ENCODE measurements around the gene MDM4. TPM values are rescaled to one million over a fixed set of nuclear protein-coding genes. Genes with fewer than 3 reads are reported as not detected.

The MDM4 gene
- total and polyA plus RNA-seq, 2 donors (not counting 3 experiments of a cell fraction or from before 2014, with no cell fraction given): 11.7 to 67.0 TPM

DNA sequence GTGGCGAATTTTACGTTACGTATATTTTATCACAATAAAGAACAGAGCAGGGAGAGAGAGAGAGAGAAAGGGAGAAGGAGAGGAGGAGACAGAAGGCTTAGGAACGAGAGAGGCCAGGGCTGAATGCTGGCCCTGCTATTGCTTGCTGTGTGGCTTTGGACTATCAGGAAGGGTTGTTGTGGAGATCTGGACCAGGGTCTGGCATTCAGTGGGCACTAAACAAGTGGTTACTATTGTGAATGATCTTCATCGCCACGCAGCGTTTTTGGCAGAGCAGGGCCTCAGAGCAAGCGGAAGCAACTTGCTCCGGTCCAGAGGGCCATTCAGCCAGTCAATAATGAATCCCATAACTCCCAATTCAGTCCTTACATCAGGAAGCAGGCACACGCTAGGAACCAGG, 48.0 kb upstream of the MDM4 start:
- no peak overlapping the region for H3K4me2 ChIP-seq (ENCODE audit: insufficient read depth, low read length)
- H4K20me1 ChIP-seq (replicated peaks; ENCODE audit: control insufficient read depth, extremely low read depth, insufficient read depth, low read length): no peaks in the 10 kb centered on the region
- no peak overlapping the region for H3K27ac ChIP-seq (ENCODE audit: insufficient read depth, low read depth, low read length)
- no peak for FAIRE-seq
- dilution Hi-C loops (cut with MboI; ENCODE audit: extremely low pct_ligation_motif_present, low sequenced_read_pairs): no loop called here
- no peak overlapping the region for H3K9ac ChIP-seq (replicated peaks; ENCODE audit: extremely low read depth, insufficient read depth, low read length)
- ChIA-PET CTCF (interaction anchor here (2.6 to 9.2 kb wide), 3 partner anchors 11 to 25 kb away, joined by 19 to 94 read pairs (median 29); partner anchors contain the start of gene PIK3C2B), POLR2A (no interaction called here)
- H3K4me1 ChIP-seq (ENCODE audit: control insufficient read depth, extremely low read depth, insufficient read depth, low read length): peaks cover 43% of the 10 kb centered on the region
- no peaks in the 10 kb centered on the region for H3K27me3 ChIP-seq (ENCODE audit: control insufficient read depth in 2 of 2, insufficient read depth in 2 of 2, low read length in 2 of 2)
- no peak overlapping the region for H2AFZ ChIP-seq (ENCODE audit: low read depth, low read length)
- no peaks in the 10 kb centered on the region for H3K79me2 ChIP-seq (ENCODE audit: control insufficient read depth, insufficient read depth, low read length)
- intact Hi-C loops (cut with micrococcal nuclease): no loop called here
- no peak overlapping the region for H3K4me3 ChIP-seq (replicated peaks in 1 of 3; ENCODE audit: insufficient read depth in 1 of 3, low read depth in 1 of 3, low read length in 3 of 3)
- H3K36me3 ChIP-seq (ENCODE audit: control insufficient read depth in 2 of 2, extremely low read depth in 1 of 2, insufficient read depth in 2 of 2, low read length in 2 of 2): peaks cover 0 to 17% of the 10 kb centered on the region in 2 experiments
- DNase-seq (ENCODE audit: low read depth, low spot score): no peak
- BruUV-seq (replicated peaks): no TSS peak
- H3K9me3 ChIP-seq (replicated peaks; ENCODE audit: control insufficient read depth, insufficient read depth, low read length): no peaks in the 10 kb centered on the region
- TF ChIP-seq CTCF (IDR thresholded peaks at IDR 0.05; ENCODE audit: extremely low read depth in 1 of 2, insufficient read depth in 1 of 2, low read depth in 1 of 2, low read length in 2 of 2): no peak
- no peak for TF ChIP-seq EZH2 (IDR thresholded peaks at IDR 0.05; ENCODE audit: borderline replicate concordance, low read depth, low read length, severe bottlenecking)
- no peak for TF ChIP-seq FOS (IDR thresholded peaks at IDR 0.05; ENCODE audit: borderline replicate concordance, insufficient read depth, low read length)
- TF ChIP-seq MAX (IDR thresholded peaks at IDR 0.05; ENCODE audit: insufficient read depth, insufficient read length): no peak
- H3K9me1 ChIP-seq (replicated peaks; ENCODE audit: control insufficient read depth, extremely low read depth, insufficient read depth, low read length): no peaks in the 10 kb centered on the region

- Histone ChIP-seq H3K4me2 (ENCODE audit: insufficient read depth, low read length) (no peak overlapping the region), H3K27me3 (ENCODE audit: control insufficient read depth in 2 of 2, insufficient read depth in 2 of 2, low read length in 2 of 2) (no peaks in the 10 kb centered on the region)
These were observed 47.4 kb upstream of the MDM4 start for GRCh38 chr1:204468766-204469302.

More at GRCh38 chr1:204468766-204469302, 47.4 kb upstream of the MDM4 start:
- Histone ChIP-seq H3K36me3 (ENCODE audit: control insufficient read depth in 2 of 2, extremely low read depth in 1 of 2, insufficient read depth in 2 of 2, low read length in 2 of 2) (peaks cover 0 to 16% of the 10 kb centered on the region in 2 experiments), H3K4me3 (replicated peaks in 1 of 3; ENCODE audit: insufficient read depth in 1 of 3, low read depth in 1 of 3, low read length in 3 of 3) (no peak overlapping the region), H3K4me1 (ENCODE audit: control insufficient read depth, extremely low read depth, insufficient read depth, low read length) (peaks cover 38% of the 10 kb centered on the region), H3K79me2 (ENCODE audit: control insufficient read depth, insufficient read depth, low read length) (no peaks in the 10 kb centered on the region), H2AFZ (ENCODE audit: low read depth, low read length) (no peak overlapping the region), H3K9me1 (replicated peaks; ENCODE audit: control insufficient read depth, extremely low read depth, insufficient read depth, low read length) (no peaks in the 10 kb centered on the region), H4K20me1 (replicated peaks; ENCODE audit: control insufficient read depth, extremely low read depth, insufficient read depth, low read length) (no peaks in the 10 kb centered on the region), H3K9ac (replicated peaks; ENCODE audit: extremely low read depth, insufficient read depth, low read length) (no peak overlapping the region), H3K27ac (ENCODE audit: insufficient read depth, low read depth, low read length) (no peak overlapping the region), H3K9me3 (replicated peaks; ENCODE audit: control insufficient read depth, insufficient read depth, low read length) (no peaks in the 10 kb centered on the region)
- CTCF ChIA-PET: no interaction called here
- FAIRE-seq (no peak), DNase-seq (ENCODE audit: low read depth, low spot score) (no peak)
- no TSS peak for BruUV-seq (replicated peaks)
- TF ChIP-seq POLR2A (IDR thresholded peaks at IDR 0.05; ENCODE audit: low read depth, low read length) (no peak), JUN (IDR thresholded peaks at IDR 0.05; ENCODE audit: borderline replicate concordance, insufficient read depth, insufficient read length, low read depth) (no peak), GATA2 (IDR thresholded peaks at IDR 0.05; ENCODE audit: insufficient read depth, insufficient read length, low read depth, low read length) (no peak), EZH2 (IDR thresholded peaks at IDR 0.05; ENCODE audit: borderline replicate concordance, low read depth, low read length, severe bottlenecking) (no peak), FOS (IDR thresholded peaks at IDR 0.05; ENCODE audit: borderline replicate concordance, insufficient read depth, low read length) (no peak), POLR2AphosphoS5 (IDR thresholded peaks at IDR 0.05; ENCODE audit: insufficient read depth, low read depth, low read length) (no peak), MAX (IDR thresholded peaks at IDR 0.05; ENCODE audit: insufficient read depth, insufficient read length) (no peak), MYC (IDR thresholded peaks at IDR 0.05; ENCODE audit: low read depth, low read length) (no peak), CTCF (IDR thresholded peaks at IDR 0.05; ENCODE audit: extremely low read depth in 1 of 2, insufficient read depth in 1 of 2, low read depth in 1 of 2, low read length in 2 of 2) (no peak)
- dilution Hi-C loops (cut with MboI; ENCODE audit: extremely low pct_ligation_motif_present, low sequenced_read_pairs) (no loop called here), intact Hi-C loops (cut with micrococcal nuclease) (no loop called here)
- POLR2A ChIA-PET: no interaction called here

All from endothelial cell of umbilical vein (primary cell).